NCI-H345 treated with DMSO at 0.1 percent for 48 hours (cell line): ENCODE data around the gene ZFYVE28.
"Not testable (repeated sequence)": the region's sequence is repeated elsewhere in the genome, so short reads cannot be mapped to it uniquely, and the experiment has no call there.

Experiments
- DNase-seq: peaks from one replicate; lab custom pipeline; 2025; ENCODE audit not compliant: unreplicated experiment; lab: John Stamatoyannopoulos, UW

ZFYVE28 gene

GRCh38 chr4:2231082-2231481 is 187.4 kb downstream of the ZFYVE28 start:
- DNase-seq, result no peak

GRCh38 chr4:2226261-2226660 is 192.2 kb downstream of the ZFYVE28 start:
- no peak for DNase-seq

GRCh38 chr4:2222838-2223237 is 195.6 kb downstream of the ZFYVE28 start:
- DNase-seq, result no peak

GRCh38 chr4:2221378-2221777 is 197.1 kb downstream of the ZFYVE28 start:
- not testable (repeated sequence) for DNase-seq

- DNase-seq, result peak; percentile 33
Measured at GRCh38 chr4:2220016-2220630, 198.3 kb downstream of the ZFYVE28 start.
